HCT116 (cell line): Measurements from ENCODE around the gene OR7C1. TPM values are rescaled to one million over a fixed set of nuclear protein-coding genes. Genes with fewer than 3 reads are reported as not detected.
"Not testable (repeated sequence)": the region's sequence is repeated elsewhere in the genome, so short reads cannot be mapped to it uniquely, and the experiment has no call there.

Experiments used
- ATAC-seq: fragments of 200-7000 bp; cut with Tn5 transposase; 2 replicates; pipeline ENCODE4 v1.9.1; 2020; ENCODE audit warnings: mild to moderate bottlenecking, moderate library complexity
- BruUV-seq: library from RNA; stranded (reverse); fragments of 400-500 nt; replicated peaks from 2 replicates; lab custom pipeline; 2021; lab: Mats Ljungman, UMichigan
- CTCF ChIA-PET: fragments of 300-600 bp; sonication (Branson Sonifier 250); formaldehyde crosslinking; loops from one replicate; lab custom pipeline; 2021; ENCODE audit warnings: antibody characterized with exemption; lab: Charles Lee
- POLR2A ChIA-PET: fragments of 300-600, 350-600 bp; sonication (Branson Sonifier 250); formaldehyde crosslinking; loops from one replicate; lab custom pipeline; 2021; ENCODE audit warnings: antibody characterized with exemption; lab: Charles Lee
- RAD21 ChIA-PET, 2 experiments: fragments of 300-600 bp; sonication (Branson Sonifier 250); formaldehyde crosslinking; loops; one replicate each; lab custom pipeline; 2023; ENCODE audit warnings: low total read pairs in 2 of 2; ENCODE audit not compliant: uncharacterized antibody in 2 of 2, unreplicated experiment in 2 of 2, low non-redundant PET in 1 of 2; lab: Charles Lee
- DNase-seq: peaks from one replicate; pipeline ENCODE4 v3.0.0-alpha.2; 2010; ENCODE audit warnings: low read depth, low spot score
- H2AFZ ChIP-seq: fragments of 200-600 bp; shearing (Covaris generic), sonication (generic); 2 replicates; pipeline ENCODE4 v1.6.1; 2017; ENCODE audit warnings: low read depth, mixed run types, mixed read lengths, antibody characterized with exemption, low read length; ENCODE audit not compliant: poor library complexity, severe bottlenecking
- H3K27ac ChIP-seq: 2 replicates; pipeline ENCODE4 v1.5.1; 2012; ENCODE audit warnings: low read depth, low read length
- H3K27me3 ChIP-seq: fragments of 200-600 bp; sonication (generic); 2 replicates; pipeline ENCODE4 v1.6.1; 2016; ENCODE audit warnings: mixed run types, low read length, mixed read lengths; ENCODE audit not compliant: insufficient read depth
- H3K36me3 ChIP-seq, 2 experiments: fragments of 200-500 bp in 1 of 2; fragments of 200-600 bp in 1 of 2; sonication (Bioruptor generic) in 1 of 2; sonication (generic) in 1 of 2; 2 replicates each; pipeline versions ENCODE4 v1.5.1 to v1.6.1; 2014 to 2016; ENCODE audit warnings: low read length in 2 of 2, inconsistent platforms in 1 of 2, mixed read lengths in 1 of 2, mixed run types in 1 of 2; ENCODE audit not compliant: insufficient read depth in 2 of 2, control insufficient read depth in 1 of 2
- H3K4me1 ChIP-seq, 2 experiments: fragments of 200-600 bp in 1 of 2; sonication (generic) in 1 of 2; 2 replicates each; pipeline versions ENCODE4 v1.5.1 to v1.6.1; 2012 to 2017; ENCODE audit warnings: low read length in 2 of 2, inconsistent platforms in 1 of 2, mild to moderate bottlenecking in 1 of 2, mixed read lengths in 1 of 2, mixed run types in 1 of 2, moderate library complexity in 1 of 2; ENCODE audit not compliant: insufficient read depth in 2 of 2, control insufficient read depth in 1 of 2
- H3K4me2 ChIP-seq: fragments of 200-600 bp; sonication (generic); 2 replicates; pipeline ENCODE4 v1.6.1; 2017; ENCODE audit warnings: mixed run types, low read length, mixed read lengths
- H3K4me3 ChIP-seq, 2 experiments: fragments of 200-600 bp in 1 of 2; sonication (generic) in 1 of 2; replicated peaks in 1 of 2; 2 replicates each; pipeline ENCODE4 v1.5.1; 2011 to 2016; ENCODE audit warnings: low read length in 2 of 2, control low read depth in 1 of 2, low read depth in 1 of 2, mild to moderate bottlenecking in 1 of 2, mixed read lengths in 1 of 2, mixed run types in 1 of 2
- H3K79me2 ChIP-seq: fragments of 200-600 bp; sonication (generic); 2 replicates; pipeline ENCODE4 v1.6.1; 2017; ENCODE audit warnings: mild to moderate bottlenecking, mixed run types, low read length, moderate library complexity, mixed read lengths; ENCODE audit not compliant: insufficient read depth
- H3K9ac ChIP-seq: fragments of 200-600 bp; sonication (generic); 2 replicates; pipeline ENCODE4 v1.6.1; 2016; ENCODE audit warnings: low read length, mixed read lengths
- H3K9me2 ChIP-seq: fragments of 200-600 bp; sonication (generic), shearing (Covaris generic); 2 replicates; pipeline ENCODE4 v1.6.1; 2017; ENCODE audit warnings: mixed run types, mild to moderate bottlenecking, moderate library complexity; ENCODE audit not compliant: insufficient read depth
- H3K9me3 ChIP-seq, 2 experiments: fragments of 200-500 bp in 1 of 2; fragments of 200-600 bp in 1 of 2; sonication (Bioruptor generic) in 1 of 2; sonication (generic) in 1 of 2; 2 replicates each; pipeline ENCODE4 v1.6.1; 2014 to 2017; ENCODE audit warnings: low read length in 2 of 2, mixed read lengths in 2 of 2, inconsistent platforms in 1 of 2, low read depth in 1 of 2, mild to moderate bottlenecking in 1 of 2, mixed run types in 1 of 2, moderate library complexity in 1 of 2; ENCODE audit not compliant: control insufficient read depth in 1 of 2, insufficient read depth in 1 of 2
- H4K20me1 ChIP-seq: fragments of 200-600 bp; sonication (generic), shearing (Covaris generic); 2 replicates; pipeline ENCODE4 v1.6.1; 2017; ENCODE audit warnings: mixed run types, mild to moderate bottlenecking, moderate library complexity; ENCODE audit not compliant: insufficient read depth
- YY1 ChIP-seq: IDR thresholded peaks from 2 replicates; pipeline ENCODE4 v1.6.1; 2011; ENCODE audit warnings: low read length, low read depth, moderate library complexity, mild to moderate bottlenecking; ENCODE audit not compliant: insufficient replicate concordance; ENCODE audit errors: extremely low read depth
- intact Hi-C: fragments of 100-400 bp; cut with micrococcal nuclease; formaldehyde crosslinking; loops from 2 replicates; pipeline ENCODE4 v1.10.0; 2022
- total RNA-seq: library from RNA; stranded (reverse); gene quantifications from one replicate; pipeline ENCODE4 v1.2.1, GENCODE V29; 2021; ENCODE audit not compliant: unreplicated experiment

The OR7C1 gene
- total RNA-seq, 1 experiment from 2014 or later: not detected

DNA sequence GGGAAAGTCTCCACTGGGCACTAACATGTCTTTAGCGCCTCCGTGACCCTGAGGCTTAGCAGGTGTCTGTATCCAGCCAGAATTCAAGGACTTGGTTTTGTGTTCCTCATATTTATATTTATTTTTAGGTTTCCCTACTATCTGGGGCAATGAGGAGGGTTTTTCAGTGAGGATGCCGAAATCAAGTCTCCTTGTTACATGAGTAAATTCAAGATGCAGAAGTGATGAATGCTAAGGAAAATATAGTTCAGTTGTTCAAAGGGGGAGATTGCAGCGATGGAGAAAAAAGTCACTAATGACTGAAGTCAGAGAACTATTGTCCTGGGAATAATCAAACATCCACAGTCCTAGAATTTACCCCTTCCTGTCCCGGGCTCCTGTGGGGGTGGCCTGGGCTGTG, 55.8 kb downstream of the OR7C1 start:
- Histone ChIP-seq H3K9me3 (no peaks in the 10 kb centered on the region), H3K9ac (no peak overlapping the region), H3K27ac (no peak overlapping the region), H2AFZ (no peak overlapping the region), H3K27me3 (no peaks in the 10 kb centered on the region), H3K9me2 (no peaks in the 10 kb centered on the region), H3K4me1 (peaks cover 6 to 8% of the 10 kb centered on the region in 2 experiments; a peak in 3 of 4 replicates), H3K4me2 (no peak overlapping the region), H3K36me3 (no peaks in the 10 kb centered on the region), H3K79me2 (0 out of 2 replicates have a peak, but pooled peaks cover 4% of the 10 kb centered on the region), H3K4me3 (no peak overlapping the region), H4K20me1 (no peaks in the 10 kb centered on the region)
- no peak for TF ChIP-seq YY1
- no peak for DNase-seq
- no peak for ATAC-seq
- BruUV-seq: no TSS peak
- ChIA-PET RAD21 (no interaction called here), CTCF (no interaction called here), POLR2A (no interaction called here)
- intact Hi-C loops: no loop called here

DNA sequence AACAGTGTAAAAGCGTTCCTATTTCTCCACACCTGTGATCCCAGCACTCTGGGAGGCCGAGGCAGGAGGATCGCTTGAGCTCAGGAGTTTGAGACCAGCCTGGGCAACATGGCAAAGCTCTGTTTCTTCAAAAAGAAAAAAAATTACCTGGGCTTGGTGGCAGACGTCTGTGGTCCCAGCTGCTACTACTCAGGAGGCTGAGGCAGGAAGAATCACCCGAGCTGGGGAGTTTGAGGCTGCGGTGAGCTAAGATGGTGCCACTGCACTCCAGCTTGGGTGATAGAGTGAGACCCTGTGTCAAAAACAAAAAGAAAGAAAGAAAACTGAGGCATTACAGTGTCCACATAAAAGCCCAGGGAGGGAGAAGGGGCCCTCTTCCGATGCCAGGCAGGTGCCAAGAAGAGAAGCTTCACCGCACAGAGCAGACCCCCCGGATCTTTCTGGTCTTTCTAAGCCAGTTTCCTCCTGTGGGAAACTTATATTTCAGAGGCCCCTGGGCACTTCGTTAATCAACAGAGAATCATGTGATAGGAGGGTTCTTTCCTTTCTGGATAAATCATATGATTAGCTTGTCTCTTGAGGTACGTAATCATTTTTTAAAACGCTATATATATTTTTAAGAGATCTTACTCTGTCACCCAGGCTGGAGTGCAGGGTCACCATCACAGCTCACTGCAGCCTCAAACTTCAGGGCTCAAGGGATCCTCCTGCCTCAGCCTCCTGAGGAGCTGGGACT, 56.7 kb downstream of the OR7C1 start, which contains the start of gene ADGRE2:
TSS of gene ADGRE2 (minus strand) at position 451 of the 736 bp plus-strand sequence. CDS start 1,804 bp downstream, outside the sequence.
- RAD21 ChIA-PET, intact Hi-C loops, BruUV-seq: not testable (repeated sequence)

DNA sequence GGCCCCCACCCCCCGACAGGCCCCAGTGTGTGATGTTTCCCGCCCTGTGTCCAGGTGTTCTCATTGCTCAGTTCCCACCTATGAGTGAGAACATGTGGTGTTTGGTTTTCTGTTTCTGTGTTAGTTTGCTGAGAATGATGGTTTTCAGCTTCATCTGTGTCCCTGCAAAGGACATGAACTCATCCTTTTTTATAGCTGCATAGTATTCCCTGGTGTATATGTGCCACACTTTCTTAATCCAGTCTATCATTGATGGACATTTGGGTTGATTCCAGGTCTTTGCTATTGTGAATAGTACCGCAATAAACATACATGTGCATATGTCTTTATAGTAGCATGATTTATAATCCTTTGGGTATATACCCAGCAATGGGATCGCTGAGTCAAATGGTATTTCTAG, 57.3 kb downstream of the OR7C1 start:
- POLR2A ChIA-PET: interaction anchor here (1.5 kb wide), 2 partner anchors 21 to 204 kb away, joined by 3 to 5 read pairs; no protein-coding TSS in a partner anchor

More for the DNA sequence above, 56.7 kb downstream of the OR7C1 start, which contains the start of gene ADGRE2:
- H3K36me3 ChIP-seq, H3K9me3 ChIP-seq, H3K27ac ChIP-seq, H3K9me2 ChIP-seq, H3K4me3 ChIP-seq, H4K20me1 ChIP-seq, H3K4me1 ChIP-seq, POLR2A ChIA-PET, H3K9ac ChIP-seq, H3K79me2 ChIP-seq, ATAC-seq, H3K27me3 ChIP-seq, H2AFZ ChIP-seq, DNase-seq, H3K4me2 ChIP-seq: not testable (repeated sequence)
- CTCF ChIA-PET: interaction anchor here (1.6 kb wide), 1 partner anchor 204 kb away, joined by 5 read pairs; no protein-coding TSS in a partner anchor

More for the DNA sequence above, 57.3 kb downstream of the OR7C1 start:
- H3K9me2 ChIP-seq, H3K4me2 ChIP-seq, DNase-seq, H3K79me2 ChIP-seq, H3K27ac ChIP-seq, RAD21 ChIA-PET, H2AFZ ChIP-seq, BruUV-seq, H3K9ac ChIP-seq, H3K9me3 ChIP-seq, H3K36me3 ChIP-seq, H3K27me3 ChIP-seq, ATAC-seq, H3K4me1 ChIP-seq, H4K20me1 ChIP-seq, H3K4me3 ChIP-seq: not testable (repeated sequence)
- intact Hi-C loops: loop anchor here (2.0 kb wide), 1 partner anchor 203 kb away; no protein-coding TSS in a partner anchor
- CTCF ChIA-PET: interaction anchor here (1.3 to 2.2 kb wide), 3 partner anchors 9 to 205 kb away, joined by 3 to 9 read pairs (median 5); partner anchors contain the start of gene NDUFB7
